GF-D8 (cell line): Measurements from ENCODE around the gene LGR5.
"Not testable (repeated sequence)": the region's sequence is repeated elsewhere in the genome, so short reads cannot be mapped to it uniquely, and the experiment has no call there.

ENCODE experiments used
- DNase-seq: peaks from one replicate; lab custom pipeline; 2025; lab: John Stamatoyannopoulos, UW

The LGR5 gene

GRCh38 chr12:71552728-71553501 lies 113.3 kb downstream of the LGR5 start:
- no peak for DNase-seq

GRCh38 chr12:71555191-71555590 lies 115.6 kb downstream of the LGR5 start:
- no peak for DNase-seq

DNA sequence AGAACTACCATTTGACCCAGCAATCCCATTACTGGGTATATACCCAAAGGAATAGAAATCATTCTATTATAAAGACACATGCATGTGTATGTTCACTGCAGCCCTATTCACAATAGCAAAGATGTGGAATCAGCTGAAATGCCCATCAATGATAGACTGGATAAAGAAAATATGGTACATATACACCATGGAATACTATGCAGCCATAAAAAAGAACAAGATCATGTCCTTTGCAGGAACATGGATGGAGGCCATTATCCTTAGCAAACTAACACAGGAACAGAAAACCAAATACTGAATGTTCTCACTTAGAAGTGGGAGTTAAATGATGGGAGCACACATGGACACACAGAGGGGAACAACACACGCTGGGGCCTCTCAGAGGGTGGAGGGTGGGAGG lies 116.2 kb downstream of the LGR5 start:
- DNase-seq = not testable (repeated sequence)

DNA sequence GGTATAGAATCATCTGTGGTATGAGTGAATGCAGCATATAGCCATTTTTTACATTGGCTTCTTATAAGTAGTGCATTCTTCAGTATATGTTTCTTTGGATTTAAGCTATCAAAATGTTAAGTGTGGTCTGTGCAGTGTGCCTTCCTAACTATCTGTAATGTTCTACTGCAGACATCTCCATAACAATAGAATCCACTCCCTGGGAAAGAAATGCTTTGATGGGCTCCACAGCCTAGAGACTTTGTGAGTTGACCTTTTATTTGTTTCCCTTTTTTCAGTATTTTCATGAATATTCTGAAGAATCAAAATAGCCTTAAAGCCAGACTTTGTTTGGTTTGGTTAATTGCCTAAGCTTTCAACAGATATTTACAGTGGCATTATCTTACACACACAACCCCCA lies 116.8 kb downstream of the LGR5 start:
- no peak for DNase-seq

DNA sequence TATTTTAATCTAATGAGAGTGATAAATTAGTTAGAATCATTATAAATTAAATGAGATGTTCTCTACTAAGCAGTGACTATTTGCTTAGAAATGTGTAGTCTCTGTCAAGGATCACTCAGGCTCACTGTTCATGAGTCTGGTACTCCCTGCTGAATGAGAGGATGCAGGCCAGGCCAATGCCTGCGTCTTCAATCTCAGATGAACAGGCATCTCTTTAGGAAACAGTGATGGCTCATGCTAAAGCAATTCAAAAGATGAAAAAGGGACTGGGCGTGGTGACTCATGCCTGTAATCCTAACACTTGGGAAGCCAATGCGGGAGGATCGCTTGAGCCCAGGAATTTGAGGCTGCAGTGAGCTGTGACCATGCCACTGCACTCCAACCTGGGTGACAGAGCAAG lies 117.3 kb downstream of the LGR5 start:
- no peak for DNase-seq

- no peak for DNase-seq
Observed at GRCh38 chr12:71558445-71558844, 118.8 kb downstream of the LGR5 start.

GRCh38 chr12:71562676-71563595 lies 123.3 kb downstream of the LGR5 start:
- DNase-seq = no peak

- DNase-seq = no peak
Observed at GRCh38 chr12:71565535-71565934, 125.9 kb downstream of the LGR5 start.

DNA sequence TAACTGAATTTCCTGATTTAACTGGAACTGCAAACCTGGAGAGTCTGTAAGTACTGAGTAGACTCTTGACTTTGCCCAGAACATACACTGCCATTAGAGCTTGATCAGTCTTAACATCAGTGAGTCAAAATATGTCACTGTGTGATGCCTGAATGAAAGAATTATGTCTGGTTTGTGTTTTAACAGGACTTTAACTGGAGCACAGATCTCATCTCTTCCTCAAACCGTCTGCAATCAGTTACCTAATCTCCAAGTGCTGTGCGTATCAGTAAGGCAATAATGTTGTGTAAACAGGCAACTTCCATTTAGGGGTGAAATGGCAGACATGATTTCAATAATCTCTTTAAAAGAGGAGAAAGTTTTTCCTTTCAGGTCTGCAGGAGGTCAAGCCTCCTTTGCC lies 127.1 kb downstream of the LGR5 start:
- DNase-seq = no peak

DNA sequence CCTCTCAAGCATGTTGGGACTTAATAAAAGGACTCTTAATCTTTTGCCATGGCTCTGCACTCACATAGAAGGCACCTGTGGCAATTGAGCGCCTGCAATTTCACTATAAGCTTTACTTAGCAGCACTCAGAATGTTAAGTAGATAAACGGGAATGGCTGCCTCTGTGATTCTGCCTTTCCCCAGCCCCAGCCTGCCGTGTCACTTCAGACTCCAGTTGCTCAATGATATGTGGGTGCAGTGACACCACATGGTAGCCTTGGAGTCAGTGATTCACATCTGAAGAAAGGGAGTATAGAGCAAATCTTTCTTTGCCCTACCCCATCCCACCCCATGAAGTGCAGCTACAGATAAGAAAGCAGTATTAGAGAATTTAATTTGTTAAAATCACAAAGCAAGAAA lies 127.9 kb downstream of the LGR5 start:
- no peak for DNase-seq

DNA sequence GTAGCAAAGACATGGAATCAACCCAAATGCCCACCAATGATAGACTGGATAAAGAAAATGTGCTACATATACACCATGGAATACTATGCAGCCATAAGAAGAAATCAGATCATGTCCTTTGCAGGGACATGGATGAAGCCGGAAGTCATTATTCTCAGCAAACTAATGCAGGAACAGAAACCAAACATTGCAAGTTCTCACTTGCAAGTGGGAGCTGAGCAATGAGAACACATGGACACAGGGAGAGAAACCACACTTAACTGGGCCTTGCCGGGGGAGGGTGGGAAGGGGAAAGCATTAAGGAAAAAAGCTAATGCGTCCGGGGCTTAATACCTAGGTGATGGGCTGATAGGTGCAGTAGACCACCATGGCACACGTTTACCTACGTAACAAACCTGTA lies 130.3 kb downstream of the LGR5 start:
- DNase-seq = not testable (repeated sequence)

GRCh38 chr12:71576496-71576895 lies 136.9 kb downstream of the LGR5 start:
- no peak for DNase-seq

DNA sequence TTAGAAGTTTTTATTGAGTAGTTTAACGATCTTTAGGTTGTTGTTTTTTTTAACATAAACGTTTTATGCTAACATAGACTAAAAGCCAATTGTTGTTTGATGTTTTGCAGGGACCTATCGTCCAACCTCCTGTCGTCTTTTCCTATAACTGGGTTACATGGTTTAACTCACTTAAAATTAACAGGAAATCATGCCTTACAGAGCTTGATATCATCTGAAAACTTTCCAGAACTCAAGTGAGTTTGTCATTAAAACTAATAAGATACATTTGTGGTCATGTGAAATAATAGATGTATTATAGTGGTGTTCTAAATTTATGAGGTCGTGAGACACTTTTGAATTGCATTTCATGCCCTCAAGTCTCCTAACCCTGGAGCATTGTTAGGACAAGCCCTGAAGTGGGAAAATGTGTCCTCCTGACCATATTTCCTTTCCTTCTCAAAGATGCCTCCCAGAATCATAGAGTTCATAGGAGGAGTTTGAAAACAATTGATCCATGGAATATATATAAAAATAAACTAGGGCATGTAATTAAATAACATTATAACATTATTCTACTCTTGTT lies 139.2 kb downstream of the LGR5 start:
- DNase-seq = no peak

DNA sequence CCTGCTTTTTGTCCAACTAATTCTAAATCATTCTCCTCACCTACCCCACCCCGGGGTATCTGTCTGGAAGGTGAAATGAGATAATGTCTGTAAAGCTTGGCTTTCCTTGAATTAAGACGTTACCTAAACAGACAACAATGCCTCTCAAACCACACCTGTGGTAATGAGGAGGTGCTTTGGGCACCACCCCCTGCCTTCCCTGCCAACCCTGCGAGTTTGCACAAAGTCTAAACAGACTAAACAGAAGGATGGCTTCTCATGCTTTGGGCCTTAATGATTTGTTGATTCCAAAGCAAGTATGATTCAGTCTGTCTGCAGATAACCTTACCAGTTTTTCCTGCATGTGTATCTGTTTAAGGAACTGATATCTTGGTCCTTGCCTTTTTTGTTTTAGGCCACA lies 141.6 kb downstream of the LGR5 start:
- no peak for DNase-seq

- DNase-seq = no peak
Observed at GRCh38 chr12:71582925-71583324, 143.3 kb downstream of the LGR5 start.

- no peak for DNase-seq
Observed at GRCh38 chr12:71584356-71584755, 144.8 kb downstream of the LGR5 start.

GRCh38 chr12:71585218-71585617 lies 145.6 kb downstream of the LGR5 start:
- DNase-seq = no peak

DNA sequence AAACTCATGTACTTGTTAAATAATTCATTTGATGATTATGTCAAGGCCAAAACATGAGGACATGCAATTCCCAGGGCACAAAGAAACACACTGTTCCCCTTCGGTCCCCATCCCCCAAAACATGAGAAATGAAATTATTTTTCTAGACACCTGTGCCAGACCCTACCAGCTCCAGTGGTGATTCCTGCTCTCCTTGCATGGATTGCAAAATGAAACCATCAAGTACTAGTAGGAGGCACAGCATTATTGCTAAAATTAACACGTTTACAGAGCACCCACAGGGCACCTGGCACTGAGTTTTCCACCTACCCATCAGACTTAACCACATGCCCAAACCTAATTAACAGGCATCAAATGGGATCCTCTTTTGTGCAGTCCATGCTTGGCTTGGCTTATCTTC lies 147.4 kb downstream of the LGR5 start:
- no peak for DNase-seq

- DNase-seq = no peak
Observed at GRCh38 chr12:71589478-71589881, 149.9 kb downstream of the LGR5 start.

- no peak for DNase-seq
Observed at GRCh38 chr12:71591601-71592000, 152.0 kb downstream of the LGR5 start.

GRCh38 chr12:71592841-71593240 lies 153.2 kb downstream of the LGR5 start:
- DNase-seq = no peak

DNA sequence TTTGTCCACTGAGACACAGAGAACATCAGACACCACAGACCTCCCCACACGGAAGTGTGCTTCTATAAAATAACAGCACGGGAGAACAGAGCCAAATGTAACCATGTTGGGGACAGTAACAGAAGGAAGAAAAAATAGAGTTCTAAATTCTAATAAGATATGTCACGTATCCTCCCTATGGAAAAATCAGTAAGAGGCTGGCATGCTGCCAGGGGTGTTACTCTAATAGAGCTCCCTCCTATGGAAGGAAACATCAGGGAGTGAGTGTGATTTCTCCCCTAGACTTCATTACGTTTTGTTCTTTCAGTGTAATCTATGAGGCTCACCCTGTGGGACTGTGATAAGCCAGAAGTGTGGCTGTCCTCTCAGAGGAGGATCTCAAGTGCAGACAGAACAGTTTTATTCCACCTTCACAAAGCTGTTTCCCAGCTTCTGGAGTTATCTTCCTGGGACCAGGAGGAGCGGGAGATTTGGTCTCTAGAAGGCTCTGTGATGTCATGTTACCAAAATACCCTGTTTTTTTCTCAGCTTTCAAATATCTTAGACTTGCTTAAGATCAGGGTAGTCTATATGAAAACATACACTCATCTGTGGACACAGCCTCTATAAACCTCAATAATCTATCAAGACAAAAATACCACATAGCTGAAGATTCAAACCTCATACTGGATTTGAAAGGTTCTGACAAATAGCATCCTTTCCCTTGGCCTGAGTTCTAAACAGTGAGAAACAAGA lies 154.8 kb downstream of the LGR5 start:
- no peak for DNase-seq
